DMS53 (cell line): ENCODE measurements around the gene RGR.

Experiments
- DNase-seq: peaks from one replicate; lab custom pipeline; 2025; lab: John Stamatoyannopoulos, UW

Gene RGR, protein sequence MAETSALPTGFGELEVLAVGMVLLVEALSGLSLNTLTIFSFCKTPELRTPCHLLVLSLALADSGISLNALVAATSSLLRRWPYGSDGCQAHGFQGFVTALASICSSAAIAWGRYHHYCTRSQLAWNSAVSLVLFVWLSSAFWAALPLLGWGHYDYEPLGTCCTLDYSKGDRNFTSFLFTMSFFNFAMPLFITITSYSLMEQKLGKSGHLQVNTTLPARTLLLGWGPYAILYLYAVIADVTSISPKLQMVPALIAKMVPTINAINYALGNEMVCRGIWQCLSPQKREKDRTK

GRCh38 chr10:84244651-84245270 is at the start of gene RGR:
Gene RGR, plus strand, starts transcription at chr10:84245053. Its CDS starts 38 bp downstream, at chr10:84245091.
- DNase-seq = no peak

DNA sequence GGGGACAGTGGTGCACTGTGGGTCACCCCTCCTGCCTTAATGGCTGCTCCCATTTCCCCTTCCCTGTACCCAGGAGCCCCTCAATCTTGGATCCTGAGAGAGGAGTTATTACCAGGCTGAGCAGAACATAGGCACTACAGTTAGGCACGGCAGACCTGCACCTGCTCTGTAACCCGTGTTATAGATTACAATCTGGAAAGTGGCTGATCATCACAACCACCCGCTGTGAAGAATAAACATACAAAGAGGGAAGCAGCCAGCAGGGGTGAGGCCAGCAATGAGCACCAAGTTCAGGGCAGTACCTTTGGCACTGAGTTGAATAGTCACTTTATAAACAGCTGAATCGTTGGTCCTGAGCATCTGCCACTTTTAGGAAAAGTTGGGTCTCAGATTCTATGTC is 48.8 kb upstream of the RGR start:
- peak; percentile 89 for DNase-seq

DNA sequence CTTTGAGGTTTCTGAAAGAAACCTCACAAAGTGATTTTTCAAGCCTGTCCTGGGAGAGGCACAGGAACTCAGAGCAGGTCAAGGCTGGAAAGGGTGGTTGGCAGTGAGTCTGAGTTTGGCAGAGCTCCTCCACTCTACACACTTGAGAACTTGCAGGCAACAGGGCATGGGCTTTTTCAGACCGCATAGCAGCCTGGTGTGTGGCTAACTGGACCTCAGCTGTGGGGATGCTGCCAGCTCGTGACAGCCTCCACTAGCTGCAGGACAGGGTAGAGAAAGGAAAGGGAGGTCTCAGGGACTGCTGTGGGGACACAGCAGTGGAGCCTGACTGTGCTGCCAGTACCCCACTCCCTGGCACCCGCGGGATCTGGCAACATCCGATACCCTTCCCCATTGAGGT is 47.9 kb upstream of the RGR start:
- peak; percentile 8 for DNase-seq

DNA sequence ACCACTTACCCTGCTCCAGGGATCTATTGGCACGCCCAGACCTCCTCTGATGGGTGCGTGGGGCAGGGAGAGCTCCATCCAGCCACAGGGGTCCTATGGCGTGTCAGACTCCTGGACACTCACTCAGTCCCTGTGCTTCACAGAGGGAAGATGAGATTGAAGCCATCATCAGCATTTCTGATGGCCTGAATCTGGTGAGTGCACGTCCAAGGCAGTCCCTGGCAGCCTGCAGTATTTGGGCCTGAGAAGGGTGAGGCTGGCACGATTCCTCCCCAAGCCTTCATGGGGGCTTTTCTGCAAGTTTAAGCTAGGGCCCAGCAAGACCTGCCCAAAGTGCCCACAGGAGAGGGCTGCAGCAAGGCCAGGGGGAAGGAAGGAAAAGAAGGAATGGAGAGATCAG is 47.2 kb upstream of the RGR start:
- DNase-seq = no peak

DNA sequence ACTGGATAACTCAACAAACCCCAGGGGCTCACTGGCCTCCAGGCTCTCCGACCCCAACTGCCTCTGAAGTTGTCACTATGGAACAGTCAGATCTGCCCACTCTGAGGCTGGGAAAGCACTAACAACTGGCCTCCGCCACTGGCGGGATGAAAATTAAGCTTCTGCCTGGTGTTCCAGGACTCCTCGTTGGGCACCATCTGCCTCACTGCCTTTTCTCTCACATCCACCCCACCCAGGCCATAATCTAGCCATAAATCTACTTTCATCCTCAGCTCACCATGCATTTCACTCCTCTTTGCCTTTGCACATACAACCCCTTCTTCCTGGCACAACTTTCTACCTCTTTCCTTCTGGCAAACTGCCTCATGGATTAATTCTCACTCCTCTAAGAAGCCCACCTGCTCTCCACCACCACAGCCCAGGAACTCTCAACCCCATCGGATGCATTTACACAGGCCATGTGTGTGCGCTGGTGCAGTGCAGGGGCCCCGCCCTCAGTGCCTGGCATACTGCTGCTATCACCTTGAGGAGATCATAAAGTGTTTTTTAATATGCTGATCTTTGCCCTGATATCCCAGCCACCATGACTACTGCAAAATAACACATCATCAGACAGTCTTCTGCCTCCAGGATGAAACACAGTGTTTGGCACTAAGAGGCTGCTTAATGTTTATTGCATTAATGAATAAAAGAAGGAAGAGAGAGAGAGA is 46.5 kb upstream of the RGR start:
- no peak for DNase-seq

DNA sequence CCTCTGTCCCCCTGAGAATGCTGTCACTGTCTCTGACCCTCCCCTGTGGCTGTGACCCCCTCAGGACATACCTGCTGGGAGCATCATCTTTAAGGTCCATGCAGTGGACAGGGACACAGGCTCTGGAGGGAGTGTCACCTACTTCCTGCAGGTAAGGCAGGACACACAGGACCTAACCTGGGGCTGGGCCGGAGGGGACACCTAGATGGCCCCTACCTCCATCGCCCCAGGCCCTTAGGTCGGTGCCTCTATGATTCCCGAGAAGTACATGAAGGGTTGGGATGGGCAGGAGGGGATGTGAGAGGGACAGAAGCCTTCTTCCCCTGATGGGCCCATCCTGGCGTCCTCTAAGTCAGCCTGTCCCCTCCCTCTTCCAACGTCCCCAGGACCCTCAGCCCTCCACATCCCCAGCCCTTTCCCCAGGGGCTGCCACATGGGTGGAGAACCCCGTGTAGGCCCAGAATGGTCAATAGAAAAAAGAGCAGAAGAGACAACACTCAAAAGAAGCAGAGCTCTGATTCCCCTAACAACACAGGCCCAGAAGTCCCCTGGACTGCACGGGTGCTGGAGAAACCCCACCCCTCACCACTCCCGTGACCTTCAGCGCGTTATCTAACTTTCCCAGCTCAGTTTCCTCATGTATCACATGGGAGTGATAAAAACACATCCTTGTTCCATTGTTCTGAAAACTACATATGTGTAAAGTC is 44.2 kb upstream of the RGR start:
- DNase-seq = no peak

GRCh38 chr10:84201244-84201606 is 43.6 kb upstream of the RGR start:
- no peak for DNase-seq

DNA sequence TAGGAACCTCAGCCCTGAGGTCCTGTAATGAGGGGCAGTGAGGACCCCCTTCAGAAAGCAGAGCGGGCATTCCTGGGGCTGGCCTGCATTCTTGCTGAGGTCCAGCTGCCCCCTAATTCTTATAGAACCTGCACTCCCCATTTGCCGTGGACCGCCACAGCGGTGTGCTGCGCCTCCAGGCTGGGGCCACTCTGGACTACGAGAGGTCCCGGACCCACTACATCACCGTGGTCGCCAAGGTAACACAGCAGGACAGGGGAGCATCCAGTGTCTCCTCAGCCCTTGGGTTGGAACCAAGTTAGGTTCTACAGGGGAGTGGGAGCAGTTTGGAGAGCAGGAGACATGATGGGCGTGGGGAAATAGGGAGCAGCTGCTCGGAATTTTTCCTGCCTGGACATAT is 43.2 kb upstream of the RGR start:
- DNase-seq = no peak

DNA sequence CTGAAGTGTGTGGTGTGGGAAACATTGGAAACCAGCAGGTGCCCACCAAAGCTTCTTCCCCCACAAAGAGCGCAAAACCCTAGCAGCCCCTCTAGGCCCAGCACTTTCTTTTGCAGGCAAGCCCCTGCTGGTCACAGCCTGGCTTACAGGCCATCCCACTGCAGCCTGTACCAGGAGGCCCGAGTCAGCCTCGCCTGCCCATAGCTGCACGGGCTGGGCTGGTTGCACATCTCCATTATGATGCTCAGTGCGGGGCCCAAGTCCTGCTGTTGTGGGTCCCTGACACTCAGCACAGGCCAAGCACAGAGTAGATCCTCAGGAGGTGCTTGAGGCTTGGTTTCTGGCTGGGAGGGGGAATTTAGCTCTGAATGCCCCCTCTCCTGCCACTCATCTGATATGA is 42.5 kb upstream of the RGR start:
- DNase-seq = no peak

GRCh38 chr10:84204122-84204521 is 40.7 kb upstream of the RGR start:
- DNase-seq = peak; percentile 45

DNA sequence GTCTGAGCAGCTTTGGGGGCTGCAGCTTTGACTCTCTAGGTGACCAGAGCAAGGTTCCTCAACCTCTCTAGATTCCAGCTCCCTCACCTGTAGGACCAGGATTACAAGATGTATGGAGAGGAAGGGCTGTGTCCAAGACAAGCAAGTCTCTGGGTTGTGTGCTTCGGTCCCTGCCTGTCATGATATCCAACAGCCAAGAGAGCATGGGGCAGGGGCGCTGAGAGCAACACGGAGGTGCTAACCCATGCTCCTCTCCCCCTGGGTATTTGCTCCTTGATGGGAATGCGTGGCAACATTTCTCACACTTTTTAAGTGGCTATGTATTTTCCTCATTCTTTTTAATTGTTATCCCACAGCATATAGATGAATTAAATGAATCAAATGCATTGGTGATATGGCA is 40.2 kb upstream of the RGR start:
- no peak for DNase-seq

DNA sequence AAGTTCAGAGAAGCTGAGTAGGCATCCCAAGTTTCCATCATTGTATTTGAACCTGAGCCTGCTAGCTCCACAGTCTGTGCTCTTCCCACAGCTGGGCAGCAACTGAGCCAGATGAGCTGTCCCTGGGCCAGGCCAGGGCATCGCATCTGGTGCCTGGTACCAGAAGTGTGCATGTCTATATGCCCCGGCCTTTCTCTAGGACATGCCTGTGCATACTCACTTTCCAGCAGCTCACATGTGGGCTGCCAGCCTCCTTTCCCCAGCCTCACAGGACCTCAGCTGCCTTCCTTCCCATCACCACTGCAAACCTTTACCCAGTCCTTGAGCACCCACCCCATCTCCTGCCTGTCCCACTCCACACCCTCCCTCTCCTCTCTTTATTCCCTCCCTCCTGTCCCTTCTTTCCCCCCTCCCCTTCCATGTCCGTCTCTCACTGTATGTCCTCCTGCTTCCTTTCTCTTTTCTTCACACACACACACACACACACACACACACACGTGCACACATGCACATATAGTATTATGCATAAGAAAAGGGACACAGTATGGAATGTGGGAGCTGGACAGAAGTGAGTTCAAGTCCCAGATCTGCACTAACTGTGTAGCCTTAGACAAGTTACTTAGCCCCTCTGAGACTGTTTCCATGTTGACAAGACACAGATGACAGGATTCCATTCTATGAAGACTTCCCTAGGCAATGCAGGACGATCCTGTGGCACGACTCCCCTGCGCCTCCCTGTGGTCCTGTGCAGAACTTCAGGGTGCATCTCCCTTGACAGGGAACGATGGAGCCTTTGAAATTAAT is 39.6 kb upstream of the RGR start:
- DNase-seq = peak; percentile 85

- no peak for DNase-seq
These were observed 38.9 kb upstream of the RGR start for GRCh38 chr10:84205853-84206525.

- no peak for DNase-seq
These were observed 36.8 kb upstream of the RGR start for GRCh38 chr10:84208023-84208422.

- no peak for DNase-seq
These were observed 33.3 kb upstream of the RGR start for GRCh38 chr10:84211566-84211965.

DNA sequence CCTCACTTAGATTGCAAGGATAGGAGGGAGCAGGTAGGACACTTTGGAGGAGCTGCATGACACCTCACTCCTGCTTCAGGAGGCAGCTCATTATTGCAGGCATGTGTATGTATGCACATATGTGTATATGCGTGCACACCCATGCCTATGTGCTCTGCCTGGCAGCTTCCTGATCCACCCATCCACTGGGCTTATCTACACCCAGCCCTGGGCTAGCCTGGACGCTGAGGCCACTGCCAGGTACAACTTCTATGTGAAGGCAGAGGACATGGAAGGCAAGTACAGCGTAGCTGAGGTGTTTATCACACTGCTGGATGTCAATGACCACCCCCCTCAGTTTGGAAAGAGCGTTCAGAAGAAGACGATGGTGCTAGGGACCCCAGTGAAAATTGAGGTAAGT is 32.8 kb upstream of the RGR start:
- DNase-seq = no peak

DNA sequence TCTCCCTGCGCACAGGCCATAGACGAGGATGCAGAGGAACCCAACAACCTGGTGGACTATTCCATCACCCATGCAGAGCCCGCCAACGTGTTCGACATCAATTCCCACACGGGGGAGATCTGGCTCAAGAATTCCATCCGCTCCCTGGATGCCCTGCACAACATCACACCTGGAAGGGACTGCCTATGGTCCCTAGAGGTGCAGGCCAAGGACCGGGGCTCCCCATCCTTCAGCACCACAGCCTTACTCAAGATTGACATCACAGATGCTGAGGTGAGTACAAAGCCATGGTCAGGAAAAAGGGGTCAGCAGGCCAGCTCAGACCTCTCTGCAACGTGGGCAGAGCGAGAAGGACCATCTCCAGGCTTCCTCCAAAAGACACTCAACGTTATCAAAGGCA is 31.8 kb upstream of the RGR start:
- no peak for DNase-seq

DNA sequence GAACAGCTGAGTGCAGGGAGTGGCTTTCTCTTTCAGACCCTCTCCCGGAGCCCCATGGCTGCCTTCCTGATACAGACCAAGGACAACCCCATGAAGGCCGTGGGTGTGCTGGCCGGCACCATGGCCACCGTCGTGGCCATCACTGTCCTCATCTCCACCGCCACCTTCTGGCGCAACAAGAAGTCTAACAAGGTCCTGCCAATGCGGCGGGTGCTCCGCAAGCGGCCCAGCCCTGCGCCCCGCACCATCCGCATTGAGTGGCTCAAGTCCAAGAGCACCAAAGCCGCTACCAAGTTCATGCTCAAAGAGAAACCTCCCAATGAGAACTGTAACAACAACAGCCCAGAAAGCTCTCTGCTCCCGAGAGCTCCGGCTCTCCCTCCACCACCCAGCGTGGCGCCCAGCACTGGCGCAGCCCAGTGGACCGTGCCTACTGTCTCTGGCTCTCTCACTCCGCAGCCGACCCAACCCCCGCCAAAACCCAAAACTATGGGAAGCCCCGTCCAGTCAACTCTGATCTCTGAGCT is 30.7 kb upstream of the RGR start:
- peak; percentile 5 for DNase-seq

- peak; percentile 53 for DNase-seq
These were observed 30.1 kb upstream of the RGR start for GRCh38 chr10:84214612-84215235.

DNA sequence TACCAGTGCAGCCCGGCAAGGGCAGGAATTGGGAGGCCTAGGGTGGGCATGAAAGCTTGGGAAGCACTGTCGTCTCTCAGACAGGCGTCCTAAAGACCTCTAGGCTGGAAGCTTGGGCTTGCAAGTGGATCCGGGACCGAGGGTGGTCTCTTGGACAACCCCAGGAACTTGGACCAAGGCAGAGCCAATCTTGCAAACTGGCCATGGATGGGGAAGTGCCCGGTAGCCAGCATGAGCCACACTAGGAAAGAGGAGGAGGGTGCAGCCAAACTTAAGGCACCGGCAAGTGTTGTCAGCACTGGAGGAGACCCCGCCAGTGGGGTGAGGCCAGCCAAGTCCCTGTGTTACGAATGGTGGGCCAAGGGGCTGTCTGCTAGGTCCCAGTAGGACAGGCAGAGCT is 28.0 kb upstream of the RGR start:
- DNase-seq = no peak

- DNase-seq = no peak
These were observed 27.1 kb upstream of the RGR start for GRCh38 chr10:84217746-84218145.
